Transverse colon (tissue), 4 donors: ENCODE measurements around the gene TDRD3.

Experiments
- EP300 ChIP-seq: sonication (generic); formaldehyde crosslinking; IDR thresholded peaks from one replicate; pipeline ENCODE4 v1.6.1; 2017; ENCODE audit warnings: antibody characterized with exemption, low read depth
- POLR2AphosphoS5 ChIP-seq, 3 donors: sonication (generic); formaldehyde crosslinking; IDR thresholded peaks; one replicate each; pipeline ENCODE4 v1.6.1; 2016; ENCODE audit warnings: antibody characterized with exemption in 3 of 3
- TF ChIP-seq, protein P1 (sequence below), 5 experiments: fragments of 200-600 bp in 3 of 5; fragments of 450-650 bp in 2 of 5; sonication (generic) in 3 of 5; IDR thresholded peaks; 1 replicate in 2 of 5; 2 replicates in 3 of 5; pipeline ENCODE4 v1.5.1; 2016 to 2017; ENCODE audit warnings: antibody characterized with exemption in 5 of 5, inconsistent platforms in 3 of 5, mild to moderate bottlenecking in 2 of 5, moderate library complexity in 1 of 5

DNA sequence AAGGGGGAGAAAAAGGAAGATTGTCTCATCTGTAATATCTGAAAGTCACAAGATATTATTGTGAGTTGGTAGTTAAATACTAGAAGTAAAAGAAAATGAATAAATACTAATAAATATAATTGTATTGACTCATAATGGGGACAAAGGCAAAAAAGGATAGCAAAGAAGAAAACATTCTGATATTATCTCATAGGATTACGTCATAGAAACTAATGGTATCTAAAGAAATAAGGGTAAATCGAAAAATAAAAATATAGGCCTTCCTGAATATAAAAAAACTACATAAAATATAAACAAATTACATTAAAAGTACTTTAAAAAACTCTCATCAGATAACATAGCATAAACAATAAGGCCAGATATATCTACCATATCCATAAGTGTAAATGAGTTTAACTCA is 38.6 kb upstream of the TDRD3 start:
- TF ChIP-seq POLR2AphosphoS5 (IDR thresholded peaks at IDR 0.05): no peak
- TF ChIP-seq, protein P1, sequence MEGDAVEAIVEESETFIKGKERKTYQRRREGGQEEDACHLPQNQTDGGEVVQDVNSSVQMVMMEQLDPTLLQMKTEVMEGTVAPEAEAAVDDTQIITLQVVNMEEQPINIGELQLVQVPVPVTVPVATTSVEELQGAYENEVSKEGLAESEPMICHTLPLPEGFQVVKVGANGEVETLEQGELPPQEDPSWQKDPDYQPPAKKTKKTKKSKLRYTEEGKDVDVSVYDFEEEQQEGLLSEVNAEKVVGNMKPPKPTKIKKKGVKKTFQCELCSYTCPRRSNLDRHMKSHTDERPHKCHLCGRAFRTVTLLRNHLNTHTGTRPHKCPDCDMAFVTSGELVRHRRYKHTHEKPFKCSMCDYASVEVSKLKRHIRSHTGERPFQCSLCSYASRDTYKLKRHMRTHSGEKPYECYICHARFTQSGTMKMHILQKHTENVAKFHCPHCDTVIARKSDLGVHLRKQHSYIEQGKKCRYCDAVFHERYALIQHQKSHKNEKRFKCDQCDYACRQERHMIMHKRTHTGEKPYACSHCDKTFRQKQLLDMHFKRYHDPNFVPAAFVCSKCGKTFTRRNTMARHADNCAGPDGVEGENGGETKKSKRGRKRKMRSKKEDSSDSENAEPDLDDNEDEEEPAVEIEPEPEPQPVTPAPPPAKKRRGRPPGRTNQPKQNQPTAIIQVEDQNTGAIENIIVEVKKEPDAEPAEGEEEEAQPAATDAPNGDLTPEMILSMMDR (IDR thresholded peaks at IDR 0.05): no peak
- no peak for TF ChIP-seq EP300
